K562 (cell line): Measurements from ENCODE around the gene MED15. TPM values are rescaled to one million over a fixed set of nuclear protein-coding genes. Genes with fewer than 3 reads are reported as not detected.
A peak's percentile ranks its signal among the peaks of the same experiment; 100 is the strongest.

Experiments used
- CEBPB ChIP-seq: fragments of 450-650 bp; IDR thresholded peaks from 2 replicates; pipeline ENCODE4 v1.6.1; 2016; ENCODE audit warnings: missing genetic modification characterization, missing compliant biosample characterization
- CREB1 ChIP-seq, 2 experiments: sonication (generic) in 1 of 2; formaldehyde crosslinking in 1 of 2; IDR thresholded peaks; 2 replicates each; pipeline versions ENCODE4 v1.6.1 to v1.8.0; 2012 to 2022; ENCODE audit warnings: inconsistent platforms in 1 of 2, mild to moderate bottlenecking in 1 of 2, missing genetic modification reagents in 1 of 2, moderate library complexity in 1 of 2
- KLF6 ChIP-seq: fragments of 250-450 bp; sonication (Bioruptor Pico); IDR thresholded peaks from 2 replicates; pipeline ENCODE4 v1.4.0; 2020; ENCODE audit warnings: mild to moderate bottlenecking, moderate library complexity, borderline replicate concordance
- MXI1 ChIP-seq: IDR thresholded peaks from 2 replicates; pipeline ENCODE4 v1.6.1; 2011; ENCODE audit warnings: low read depth, mild to moderate bottlenecking, improper control_type of control experiment, low read length
- NBN ChIP-seq: fragments of 450-650 bp; IDR thresholded peaks from 2 replicates; pipeline ENCODE4 v1.6.1; 2016; ENCODE audit warnings: low read depth, mild to moderate bottlenecking
- RBM17 ChIP-seq: fragments of 200-400 bp; formaldehyde crosslinking; IDR thresholded peaks from 2 replicates; pipeline ENCODE4 v1.6.1; 2017; ENCODE audit warnings: low read depth, mild to moderate bottlenecking, low read length, borderline replicate concordance
- polyA plus RNA-seq, 8 experiments: library from polyadenylated mRNA; depleted of rRNA in 4 of 8; stranded (reverse) in 5 of 8; unstranded in 3 of 8; fragments of >200 nt; fragmentation: Nextera tagmentation in 2 of 8; fragmentation: Illumina TruSeq in 1 of 8; extraction: Ambion mirVana in 2 of 8; extraction: Trizol in 1 of 8; gene quantifications; 2 replicates each; pipeline versions ENCODE4 v1.2.1 to v1.2.3, GENCODE V29; 2011 to 2014; ENCODE audit warnings: inconsistent platforms in 1 of 8, missing spikeins in 1 of 8
- total RNA-seq, 7 experiments: library from RNA; depleted of rRNA in 6 of 7; stranded (reverse); fragments of >200 nt in 6 of 7; fragmentation: Illumina TruSeq in 2 of 7; extraction: Trizol in 2 of 7; gene quantifications; 2 replicates each; pipeline versions ENCODE4 v1.2.1 to v1.2.3, GENCODE V29; 2011 to 2021; ENCODE audit warnings: low replicate concordance in 1 of 7
- TF ChIP-seq, protein P1 (sequence below), 2 experiments: IDR thresholded peaks; 2 replicates each; pipeline ENCODE4 v1.6.1; 2012; ENCODE audit warnings: improper control_type of control experiment in 2 of 2, low read depth in 2 of 2, low read length in 2 of 2, borderline replicate concordance in 1 of 2
- TF ChIP-seq, protein P2 (sequence below): sonication (generic); formaldehyde crosslinking; IDR thresholded peaks from 2 replicates; pipeline ENCODE4 v1.8.1; 2023; ENCODE audit warnings: mild to moderate bottlenecking, missing genetic modification reagents
- TF ChIP-seq, protein P3 (sequence below), 3 experiments: fragments of 200-800 bp in 1 of 3; sonication (Bioruptor generic) in 1 of 3; sonication (generic) in 1 of 3; formaldehyde crosslinking in 1 of 3; IDR thresholded peaks; 2 replicates each; pipeline versions ENCODE4 v1.6.1 to v1.8.0; 2016 to 2022; ENCODE audit warnings: mild to moderate bottlenecking in 2 of 3, missing compliant biosample characterization in 2 of 3, missing genetic modification characterization in 2 of 3, missing genetic modification reagents in 1 of 3
- TF ChIP-seq, protein P4 (sequence below): fragments of 250-450 bp; sonication (Bioruptor Pico); IDR thresholded peaks from 2 replicates; pipeline ENCODE4 v1.5.0; 2021; ENCODE audit warnings: mild to moderate bottlenecking, moderate library complexity
- TF ChIP-seq, protein P5 (sequence below): fragments of 150-350 bp; conservative IDR thresholded peaks from 2 replicates; pipeline ENCODE4 v1.6.1; 2014; ENCODE audit warnings: low read length

The MED15 gene
- total and polyA plus RNA-seq, 9 of the 15 experiments (the other 6 are each of a cell fraction or from before 2014, with no cell fraction given): 4.0 to 271 (median 60.1) TPM

DNA sequence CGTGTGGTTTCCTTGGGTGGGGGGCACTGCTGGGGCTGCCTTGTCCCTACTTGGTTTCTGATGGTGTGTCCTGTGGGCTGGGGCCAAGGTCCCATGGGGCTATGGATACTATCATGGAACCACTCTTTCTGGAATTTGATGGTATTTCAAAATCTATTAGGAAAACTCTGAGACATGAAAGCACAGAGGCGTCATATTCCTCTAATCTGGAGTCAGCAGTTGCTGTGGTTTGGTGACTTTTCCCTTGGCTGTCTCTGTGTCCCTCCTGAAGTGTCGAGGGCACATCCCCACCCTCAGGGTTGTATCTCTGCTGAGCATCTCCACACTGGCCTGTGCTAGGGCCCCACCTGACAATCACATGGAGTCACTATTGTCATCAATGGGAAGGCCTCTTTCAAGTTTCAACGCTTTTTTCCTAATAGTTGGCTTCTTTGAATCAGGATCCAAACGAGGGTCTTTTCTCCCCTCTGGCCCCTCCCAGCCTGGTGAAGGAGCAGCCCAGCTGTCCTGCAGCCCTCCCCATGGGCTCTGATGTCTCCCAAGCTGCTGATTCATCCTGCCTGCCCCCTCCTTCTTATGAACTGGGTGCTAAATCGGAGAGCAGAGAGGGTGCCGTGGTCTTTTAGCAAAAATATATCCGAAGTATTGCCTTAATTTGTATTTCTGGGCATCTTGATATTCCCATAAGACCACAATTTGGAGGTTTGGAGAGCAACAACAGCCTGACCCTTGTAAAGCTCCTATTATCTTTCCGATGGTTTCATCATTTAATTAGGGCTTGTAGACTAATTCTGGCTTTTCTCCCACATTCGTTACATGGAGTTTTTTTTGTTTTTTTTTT, 38.5 kb downstream of the MED15 start (continued):
- TF ChIP-seq, protein P1, sequence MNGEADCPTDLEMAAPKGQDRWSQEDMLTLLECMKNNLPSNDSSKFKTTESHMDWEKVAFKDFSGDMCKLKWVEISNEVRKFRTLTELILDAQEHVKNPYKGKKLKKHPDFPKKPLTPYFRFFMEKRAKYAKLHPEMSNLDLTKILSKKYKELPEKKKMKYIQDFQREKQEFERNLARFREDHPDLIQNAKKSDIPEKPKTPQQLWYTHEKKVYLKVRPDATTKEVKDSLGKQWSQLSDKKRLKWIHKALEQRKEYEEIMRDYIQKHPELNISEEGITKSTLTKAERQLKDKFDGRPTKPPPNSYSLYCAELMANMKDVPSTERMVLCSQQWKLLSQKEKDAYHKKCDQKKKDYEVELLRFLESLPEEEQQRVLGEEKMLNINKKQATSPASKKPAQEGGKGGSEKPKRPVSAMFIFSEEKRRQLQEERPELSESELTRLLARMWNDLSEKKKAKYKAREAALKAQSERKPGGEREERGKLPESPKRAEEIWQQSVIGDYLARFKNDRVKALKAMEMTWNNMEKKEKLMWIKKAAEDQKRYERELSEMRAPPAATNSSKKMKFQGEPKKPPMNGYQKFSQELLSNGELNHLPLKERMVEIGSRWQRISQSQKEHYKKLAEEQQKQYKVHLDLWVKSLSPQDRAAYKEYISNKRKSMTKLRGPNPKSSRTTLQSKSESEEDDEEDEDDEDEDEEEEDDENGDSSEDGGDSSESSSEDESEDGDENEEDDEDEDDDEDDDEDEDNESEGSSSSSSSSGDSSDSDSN (IDR thresholded peaks at IDR 0.05; ENCODE audit: borderline replicate concordance in 1 of 2, low read depth in 2 of 2, low read length in 2 of 2): peak in 1 of 2 experiments; percentile 54; a peak in 1 of 4 replicates
- TF ChIP-seq, protein P2, sequence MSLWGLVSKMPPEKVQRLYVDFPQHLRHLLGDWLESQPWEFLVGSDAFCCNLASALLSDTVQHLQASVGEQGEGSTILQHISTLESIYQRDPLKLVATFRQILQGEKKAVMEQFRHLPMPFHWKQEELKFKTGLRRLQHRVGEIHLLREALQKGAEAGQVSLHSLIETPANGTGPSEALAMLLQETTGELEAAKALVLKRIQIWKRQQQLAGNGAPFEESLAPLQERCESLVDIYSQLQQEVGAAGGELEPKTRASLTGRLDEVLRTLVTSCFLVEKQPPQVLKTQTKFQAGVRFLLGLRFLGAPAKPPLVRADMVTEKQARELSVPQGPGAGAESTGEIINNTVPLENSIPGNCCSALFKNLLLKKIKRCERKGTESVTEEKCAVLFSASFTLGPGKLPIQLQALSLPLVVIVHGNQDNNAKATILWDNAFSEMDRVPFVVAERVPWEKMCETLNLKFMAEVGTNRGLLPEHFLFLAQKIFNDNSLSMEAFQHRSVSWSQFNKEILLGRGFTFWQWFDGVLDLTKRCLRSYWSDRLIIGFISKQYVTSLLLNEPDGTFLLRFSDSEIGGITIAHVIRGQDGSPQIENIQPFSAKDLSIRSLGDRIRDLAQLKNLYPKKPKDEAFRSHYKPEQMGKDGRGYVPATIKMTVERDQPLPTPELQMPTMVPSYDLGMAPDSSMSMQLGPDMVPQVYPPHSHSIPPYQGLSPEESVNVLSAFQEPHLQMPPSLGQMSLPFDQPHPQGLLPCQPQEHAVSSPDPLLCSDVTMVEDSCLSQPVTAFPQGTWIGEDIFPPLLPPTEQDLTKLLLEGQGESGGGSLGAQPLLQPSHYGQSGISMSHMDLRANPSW: peak; percentile 51; the same call in 1 of the 2 replicates
- TF ChIP-seq, protein P3, sequence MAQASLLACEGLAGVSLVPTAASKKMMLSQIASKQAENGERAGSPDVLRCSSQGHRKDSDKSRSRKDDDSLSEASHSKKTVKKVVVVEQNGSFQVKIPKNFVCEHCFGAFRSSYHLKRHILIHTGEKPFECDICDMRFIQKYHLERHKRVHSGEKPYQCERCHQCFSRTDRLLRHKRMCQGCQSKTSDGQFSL (CRISPR knock-in tag; IDR thresholded peaks at IDR 0.05): no peak
- TF ChIP-seq, protein P3 (tag; IDR thresholded peaks at IDR 0.05): peak; percentile 60 to 97
- TF ChIP-seq NBN (no peak), KLF6 (CRISPR knock-in tag) (peak; percentile 99), CREB1 (IDR thresholded peaks at IDR 0.05) (peak; percentile 33; the same call in 1 of the 2 replicates), CREB1 (CRISPR knock-in tag; IDR thresholded peaks at IDR 0.05) (no peak), CEBPB (tag) (0 out of 2 replicates have a peak, but pooled peaks have one; percentile 13), MXI1 (no peak), RBM17 (no peak)
- TF ChIP-seq, protein P4, sequence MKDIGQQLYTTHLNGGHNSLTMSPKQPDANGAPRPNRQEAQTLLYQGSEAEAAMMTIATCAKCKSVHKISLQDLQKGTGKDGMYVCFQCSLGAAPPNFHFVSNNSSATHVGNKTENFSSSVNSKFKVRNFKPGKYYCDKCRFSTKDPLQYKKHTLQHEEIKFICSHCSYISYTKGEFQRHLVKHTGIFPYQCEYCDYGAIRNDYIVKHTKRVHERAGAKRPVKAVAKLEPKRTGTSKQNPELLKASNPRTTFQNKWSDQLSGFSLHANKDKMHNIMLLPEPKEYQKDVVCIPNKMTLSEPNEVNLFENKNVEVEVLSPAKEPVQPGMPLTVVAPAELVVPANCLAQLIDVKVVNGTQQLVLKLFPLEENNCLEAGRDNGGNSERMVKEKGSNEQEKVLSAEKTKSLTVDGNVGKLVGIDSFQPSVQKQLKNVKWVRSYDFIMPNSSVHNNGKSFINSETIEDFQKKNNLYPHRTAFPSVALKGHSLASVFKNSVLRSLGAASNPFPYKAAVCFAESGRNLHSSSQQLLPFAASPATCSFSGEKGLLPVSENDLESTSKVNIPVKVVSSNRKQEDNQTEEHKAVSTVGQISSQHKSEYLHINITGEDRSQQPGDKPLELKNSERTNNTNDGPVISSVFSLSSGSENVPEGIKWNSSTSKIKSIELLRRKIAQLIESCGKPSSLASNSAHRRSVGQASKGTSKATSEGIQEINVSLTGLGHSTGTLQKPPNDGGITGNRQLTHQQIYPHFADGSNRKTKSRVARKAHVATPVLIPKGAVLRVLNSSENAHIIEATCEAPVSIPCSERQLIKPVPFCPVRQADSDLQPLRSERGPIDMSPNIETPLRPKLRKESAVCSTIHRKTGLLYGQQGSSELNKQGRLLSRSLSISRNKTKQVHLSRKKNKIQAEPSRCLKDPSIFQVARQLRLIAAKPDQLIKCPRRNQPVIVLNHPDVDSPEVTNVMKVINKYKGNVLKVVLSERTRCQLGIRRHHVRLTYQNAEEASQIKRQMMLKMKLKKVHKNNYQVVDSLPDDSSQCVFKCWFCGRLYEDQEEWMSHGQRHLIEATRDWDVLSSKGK: peak; percentile 85
- TF ChIP-seq, protein P5, sequence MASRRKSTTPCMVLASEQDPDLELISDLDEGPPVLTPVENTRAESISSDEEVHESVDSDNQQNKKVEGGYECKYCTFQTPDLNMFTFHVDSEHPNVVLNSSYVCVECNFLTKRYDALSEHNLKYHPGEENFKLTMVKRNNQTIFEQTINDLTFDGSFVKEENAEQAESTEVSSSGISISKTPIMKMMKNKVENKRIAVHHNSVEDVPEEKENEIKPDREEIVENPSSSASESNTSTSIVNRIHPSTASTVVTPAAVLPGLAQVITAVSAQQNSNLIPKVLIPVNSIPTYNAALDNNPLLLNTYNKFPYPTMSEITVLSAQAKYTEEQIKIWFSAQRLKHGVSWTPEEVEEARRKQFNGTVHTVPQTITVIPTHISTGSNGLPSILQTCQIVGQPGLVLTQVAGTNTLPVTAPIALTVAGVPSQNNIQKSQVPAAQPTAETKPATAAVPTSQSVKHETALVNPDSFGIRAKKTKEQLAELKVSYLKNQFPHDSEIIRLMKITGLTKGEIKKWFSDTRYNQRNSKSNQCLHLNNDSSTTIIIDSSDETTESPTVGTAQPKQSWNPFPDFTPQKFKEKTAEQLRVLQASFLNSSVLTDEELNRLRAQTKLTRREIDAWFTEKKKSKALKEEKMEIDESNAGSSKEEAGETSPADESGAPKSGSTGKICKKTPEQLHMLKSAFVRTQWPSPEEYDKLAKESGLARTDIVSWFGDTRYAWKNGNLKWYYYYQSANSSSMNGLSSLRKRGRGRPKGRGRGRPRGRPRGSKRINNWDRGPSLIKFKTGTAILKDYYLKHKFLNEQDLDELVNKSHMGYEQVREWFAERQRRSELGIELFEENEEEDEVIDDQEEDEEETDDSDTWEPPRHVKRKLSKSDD: no peak; the same call in 1 of the 2 replicates
